22Rv1 (cell line): ENCODE data around the gene PPP2R3A.

Source experiments
- ZFX ChIP-seq: fragments of 450-650 bp; IDR thresholded peaks from 2 replicates; pipeline ENCODE4 v1.6.1; 2017; ENCODE audit warnings: antibody characterized with exemption, borderline replicate concordance
- TF ChIP-seq, protein P1 (sequence below): fragments of 450-650 bp; IDR thresholded peaks from 2 replicates; pipeline ENCODE4 v1.5.1; 2017; ENCODE audit warnings: mild to moderate bottlenecking

DNA sequence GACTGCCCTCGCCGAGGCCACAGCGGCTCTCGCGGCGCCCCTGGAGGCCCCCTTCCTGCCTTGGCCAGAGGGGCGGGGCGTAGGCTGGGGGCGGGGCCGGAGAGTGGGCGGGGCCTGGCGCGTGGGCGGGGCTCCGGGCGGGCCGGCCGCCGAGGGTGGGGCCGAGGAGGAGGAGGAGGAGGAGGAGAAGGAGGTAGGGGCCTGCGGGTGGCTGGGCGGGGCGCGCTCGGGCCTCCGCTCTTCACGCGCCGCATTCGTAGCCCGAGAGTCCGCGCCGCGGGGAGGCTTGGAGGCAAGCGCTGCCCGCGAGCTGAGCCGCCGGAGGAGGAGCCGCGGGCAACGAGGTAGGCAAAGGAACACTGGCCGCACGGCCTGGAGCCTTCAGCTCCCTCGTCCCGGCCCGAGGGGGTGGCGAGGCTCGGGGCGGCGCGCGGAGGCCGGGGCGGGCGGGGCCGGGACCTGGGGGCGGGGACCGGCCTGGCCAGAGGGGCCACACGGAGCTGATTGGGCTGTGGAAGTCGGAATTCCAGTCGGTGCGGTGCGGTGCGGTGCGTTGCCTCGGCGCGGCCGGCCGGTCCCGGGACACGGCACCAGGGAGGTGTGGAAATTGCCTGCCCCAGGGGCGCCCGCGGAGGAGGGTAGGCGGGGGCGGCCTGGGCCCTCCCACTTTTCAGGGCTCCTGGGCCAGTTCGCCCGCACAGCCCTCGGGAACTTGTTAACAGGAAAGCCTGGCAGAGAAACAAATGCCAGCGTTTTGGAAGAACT lies at the start of gene PPP2R3A:
- TF ChIP-seq, protein P1, sequence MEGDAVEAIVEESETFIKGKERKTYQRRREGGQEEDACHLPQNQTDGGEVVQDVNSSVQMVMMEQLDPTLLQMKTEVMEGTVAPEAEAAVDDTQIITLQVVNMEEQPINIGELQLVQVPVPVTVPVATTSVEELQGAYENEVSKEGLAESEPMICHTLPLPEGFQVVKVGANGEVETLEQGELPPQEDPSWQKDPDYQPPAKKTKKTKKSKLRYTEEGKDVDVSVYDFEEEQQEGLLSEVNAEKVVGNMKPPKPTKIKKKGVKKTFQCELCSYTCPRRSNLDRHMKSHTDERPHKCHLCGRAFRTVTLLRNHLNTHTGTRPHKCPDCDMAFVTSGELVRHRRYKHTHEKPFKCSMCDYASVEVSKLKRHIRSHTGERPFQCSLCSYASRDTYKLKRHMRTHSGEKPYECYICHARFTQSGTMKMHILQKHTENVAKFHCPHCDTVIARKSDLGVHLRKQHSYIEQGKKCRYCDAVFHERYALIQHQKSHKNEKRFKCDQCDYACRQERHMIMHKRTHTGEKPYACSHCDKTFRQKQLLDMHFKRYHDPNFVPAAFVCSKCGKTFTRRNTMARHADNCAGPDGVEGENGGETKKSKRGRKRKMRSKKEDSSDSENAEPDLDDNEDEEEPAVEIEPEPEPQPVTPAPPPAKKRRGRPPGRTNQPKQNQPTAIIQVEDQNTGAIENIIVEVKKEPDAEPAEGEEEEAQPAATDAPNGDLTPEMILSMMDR: no peak
- TF ChIP-seq ZFX: no peak
